22Rv1 (cell line): ENCODE data around the gene DHRS3.

ENCODE experiments used
- CTCF ChIP-seq: fragments of 450-650 bp; IDR thresholded peaks from 2 replicates; pipeline ENCODE4 v1.5.1; 2017; ENCODE audit warnings: mild to moderate bottlenecking
- ZFX ChIP-seq: fragments of 450-650 bp; IDR thresholded peaks from 2 replicates; pipeline ENCODE4 v1.6.1; 2017; ENCODE audit warnings: antibody characterized with exemption, borderline replicate concordance

- TF ChIP-seq CTCF (no peak), ZFX (no peak)
These were observed 18.4 kb downstream of the DHRS3 start for GRCh38 chr1:12599657-12600056.
